Osteoblast (primary cell): ENCODE results near the gene MAP7D3. TPM values are rescaled to one million over a fixed set of nuclear protein-coding genes. Genes with fewer than 3 reads are reported as not detected.

Source experiments
- DNase-seq: peaks from one replicate; pipeline ENCODE4 v3.0.0; 2011; ENCODE audit warnings: low spot score, mixed read lengths; ENCODE audit not compliant: insufficient read length; ENCODE audit errors: missing footprints
- H2AFZ ChIP-seq: 2 replicates; pipeline ENCODE4 v1.6.0; 2011; ENCODE audit warnings: mild to moderate bottlenecking, low read length
- H3K27ac ChIP-seq: 2 replicates; pipeline ENCODE4 v1.5.1; 2011; ENCODE audit warnings: mild to moderate bottlenecking, low read depth, low read length, moderate library complexity
- H3K27me3 ChIP-seq: 2 replicates; pipeline ENCODE4 v1.6.0; 2012; ENCODE audit warnings: mild to moderate bottlenecking, control low read depth, inconsistent platforms, low read length, moderate library complexity; ENCODE audit not compliant: insufficient read depth
- H3K36me3 ChIP-seq: 2 replicates; pipeline ENCODE4 v1.5.1; 2011; ENCODE audit warnings: mild to moderate bottlenecking, low read length, control low read depth, moderate library complexity; ENCODE audit not compliant: insufficient read depth
- H3K4me1 ChIP-seq: 2 replicates; pipeline ENCODE4 v1.5.1; 2011; ENCODE audit warnings: mild to moderate bottlenecking, low read length, control low read depth, moderate library complexity; ENCODE audit not compliant: insufficient read depth
- H3K4me2 ChIP-seq: 2 replicates; pipeline ENCODE4 v1.6.0; 2011; ENCODE audit warnings: mild to moderate bottlenecking, low read length; ENCODE audit not compliant: insufficient read depth
- H3K4me3 ChIP-seq: fragments of 200-600 bp; sonication (generic); 3 replicates; pipeline ENCODE4 v1.5.1; 2012; ENCODE audit warnings: mild to moderate bottlenecking, low read length, inconsistent platforms; ENCODE audit not compliant: insufficient read depth
- H3K79me2 ChIP-seq: 2 replicates; pipeline ENCODE4 v1.6.0; 2012; ENCODE audit warnings: mild to moderate bottlenecking, low read length, control low read depth, inconsistent platforms; ENCODE audit not compliant: insufficient read depth
- H3K9me3 ChIP-seq: 2 replicates; pipeline ENCODE4 v1.5.1; 2011; ENCODE audit warnings: low read depth, low read length, control low read depth
- H4K20me1 ChIP-seq: 2 replicates; pipeline ENCODE4 v1.6.0; 2012; ENCODE audit warnings: mild to moderate bottlenecking, low read length, control low read depth; ENCODE audit not compliant: insufficient read depth
- CTCF ChIP-seq: IDR thresholded peaks from 2 replicates; pipeline ENCODE4 v1.5.1; 2011; ENCODE audit warnings: mild to moderate bottlenecking, low read depth, low read length, moderate library complexity; ENCODE audit errors: extremely low read depth
- total RNA-seq: library from RNA; depleted of rRNA; stranded (reverse); fragments of >200 nt; gene quantifications from 2 replicates; pipeline ENCODE4 v1.2.3, GENCODE V29; 2012

Gene MAP7D3
- total RNA-seq, 1 donor: 19.2 TPM

- Histone ChIP-seq H4K20me1 (no peaks in the 10 kb centered on the region), H3K4me1 (peaks cover 33% of the 10 kb centered on the region), H3K27me3 (no peaks in the 10 kb centered on the region), H3K36me3 (no peaks in the 10 kb centered on the region), H3K79me2 (no peaks in the 10 kb centered on the region), H3K4me2 (no peak overlapping the region), H3K4me3 (no peak overlapping the region), H3K9me3 (no peaks in the 10 kb centered on the region), H2AFZ (no peak overlapping the region), H3K27ac (no peak overlapping the region)
- DNase-seq: no peak
- TF ChIP-seq CTCF: no peak
Measured at GRCh38 chrX:136189222-136189621, 62.0 kb downstream of the MAP7D3 start.

- TF ChIP-seq CTCF: no peak
- Histone ChIP-seq H3K27ac (peak overlapping the region; percentile 40), H3K4me1 (peaks cover 18% of the 10 kb centered on the region), H3K4me2 (peak overlapping the region; percentile 39), H3K79me2 (no peaks in the 10 kb centered on the region), H4K20me1 (no peaks in the 10 kb centered on the region), H3K4me3 (no peak overlapping the region), H3K9me3 (no peaks in the 10 kb centered on the region), H3K36me3 (no peaks in the 10 kb centered on the region), H3K27me3 (no peaks in the 10 kb centered on the region), H2AFZ (no peak overlapping the region)
- no peak for DNase-seq
Measured at GRCh38 chrX:136186023-136186413, 65.2 kb downstream of the MAP7D3 start.

- H3K4me1 ChIP-seq: peaks cover 18% of the 10 kb centered on the region
- no peaks in the 10 kb centered on the region for H3K79me2 ChIP-seq
- H3K36me3 ChIP-seq: no peaks in the 10 kb centered on the region
- peak overlapping the region; percentile 39 for H3K4me2 ChIP-seq
- no peak for DNase-seq
- no peaks in the 10 kb centered on the region for H3K27me3 ChIP-seq
- TF ChIP-seq CTCF: no peak
- H2AFZ ChIP-seq: no peak overlapping the region
- no peaks in the 10 kb centered on the region for H3K9me3 ChIP-seq
- H3K27ac ChIP-seq: peak overlapping the region; percentile 40
- H3K4me3 ChIP-seq: no peak overlapping the region
- no peaks in the 10 kb centered on the region for H4K20me1 ChIP-seq
Measured at GRCh38 chrX:136185401-136186022, 65.7 kb downstream of the MAP7D3 start.

GRCh38 chrX:136183917-136184316 is 67.3 kb downstream of the MAP7D3 start:
- Histone ChIP-seq H3K27ac (peak overlapping the region; percentile 46), H3K36me3 (no peaks in the 10 kb centered on the region), H4K20me1 (no peaks in the 10 kb centered on the region), H3K79me2 (no peaks in the 10 kb centered on the region), H3K27me3 (no peaks in the 10 kb centered on the region), H3K4me1 (peaks cover 18% of the 10 kb centered on the region), H3K4me2 (peak overlapping the region; percentile 11), H3K4me3 (no peak overlapping the region), H2AFZ (no peak overlapping the region), H3K9me3 (no peaks in the 10 kb centered on the region)
- no peak for DNase-seq
- TF ChIP-seq CTCF: no peak
